ENCODE data around the gene TMPRSS11F.

- TF ChIP-seq CTCF (IDR thresholded peaks at IDR 0.05; ENCODE audit: low read depth, low read length, poor library complexity, severe bottlenecking) (no peak), EZH2phosphoT487 (IDR thresholded peaks at IDR 0.05; ENCODE audit: borderline replicate concordance, low read length) (no peak)
Observed at GRCh38 chr4:68163754-68164153, 34.1 kb upstream of the TMPRSS11F start.
